Thymus (tissue), 11 donors: Measurements from ENCODE around the gene IGFLR1. TPM values are rescaled to one million over a fixed set of nuclear protein-coding genes. Genes with fewer than 3 reads are reported as not detected.
"Not testable (repeated sequence)": the region's sequence is repeated elsewhere in the genome, so short reads cannot be mapped to it uniquely, and the experiment has no call there.

Experiments used
- DNase-seq, 9 donors: peaks; one replicate each; pipeline ENCODE4 v3.0.0-alpha.2; 2013; ENCODE audit warnings: low spot score in 9 of 9, low read depth in 6 of 9, missing footprints in 1 of 9
- H3K27ac ChIP-seq, 2 donors: one replicate each; pipeline ENCODE4 v1.5.1; 2013; ENCODE audit warnings: control low read depth in 1 of 2, low read depth in 1 of 2, low read length in 1 of 2, mild to moderate bottlenecking in 1 of 2, moderate library complexity in 1 of 2
- H3K27me3 ChIP-seq, 2 donors: one replicate each; pipeline ENCODE4 v1.5.1; 2013; ENCODE audit warnings: low read length in 1 of 2; ENCODE audit not compliant: control insufficient read depth in 2 of 2, insufficient read depth in 1 of 2
- H3K36me3 ChIP-seq, 2 donors: one replicate each; pipeline ENCODE4 v1.5.1; 2013; ENCODE audit warnings: low read length in 1 of 2, mild to moderate bottlenecking in 1 of 2, moderate library complexity in 1 of 2; ENCODE audit not compliant: control insufficient read depth in 2 of 2, insufficient read depth in 2 of 2
- H3K4me1 ChIP-seq, 2 donors: one replicate each; pipeline ENCODE4 v1.5.1; 2013; ENCODE audit warnings: low read length in 2 of 2; ENCODE audit not compliant: control insufficient read depth in 2 of 2, insufficient read depth in 2 of 2
- H3K4me3 ChIP-seq, 2 donors: one replicate each; pipeline ENCODE4 v1.5.1; 2013; ENCODE audit warnings: low read length in 2 of 2, control low read depth in 1 of 2, mild to moderate bottlenecking in 1 of 2
- H3K9me3 ChIP-seq, 2 donors: one replicate each; pipeline ENCODE4 v1.5.1; 2013; ENCODE audit warnings: low read length in 1 of 2, mild to moderate bottlenecking in 1 of 2; ENCODE audit not compliant: control insufficient read depth in 2 of 2, insufficient read depth in 1 of 2
- WGBS: extraction: QIAGEN DNeasy Blood & Tissue Kit; methylation state at CpG from one replicate; pipeline ENCODE4 v1.1.7; 2013; 5-methylcytosine and 5-hydroxymethylcytosine counted together
- polyA plus RNA-seq: library from polyadenylated mRNA; stranded (reverse); fragments of 200-250 nt; gene quantifications from one replicate; pipeline ENCODE4 v1.2.3, GENCODE V29; 2013
- total RNA-seq: library from RNA; stranded (reverse); fragments of 120-200 nt; gene quantifications from one replicate; pipeline ENCODE4 v1.2.4, GENCODE V29; 2013
- donor health status: healthy.

The IGFLR1 gene
- total and polyA plus RNA-seq, 2 donors = 12.2 to 67.8 TPM

DNA sequence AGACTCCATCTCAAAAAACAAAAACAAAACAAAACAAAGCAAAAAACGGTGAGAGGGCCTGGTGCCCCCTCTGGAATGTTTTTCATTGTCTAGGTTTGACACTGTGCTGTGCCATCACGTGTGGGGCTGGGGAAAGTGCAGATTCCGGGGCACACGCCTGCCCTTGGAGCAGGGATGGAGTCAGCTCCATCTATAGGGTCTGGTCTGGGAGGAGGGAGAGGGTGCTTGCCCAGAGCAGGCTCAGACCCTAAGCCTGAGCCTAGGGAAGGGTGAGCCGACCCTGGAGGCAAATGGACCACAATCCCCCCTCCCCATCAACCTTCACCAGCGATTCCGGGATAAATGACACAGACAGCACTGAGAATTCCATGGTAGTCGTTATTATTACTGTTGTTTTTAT, 48.8 kb downstream of the IGFLR1 start:
- no peaks in the 10 kb centered on the region for H3K36me3 ChIP-seq
- WGBS = 21% methylated on average over 8 of the region's 8 CpGs
- H3K9me3 ChIP-seq = no peaks in the 10 kb centered on the region
- DNase-seq = no peak
- no peaks in the 10 kb centered on the region for H3K4me1 ChIP-seq
- no peak overlapping the region for H3K4me3 ChIP-seq
- H3K27ac ChIP-seq = no peak overlapping the region
- H3K27me3 ChIP-seq = peaks cover 0 to 2% of the 10 kb centered on the region in 2 donors

GRCh38 chr19:35692010-35692409, 50.2 kb downstream of the IGFLR1 start:
- no peak for DNase-seq
- Histone ChIP-seq H3K36me3 (no peaks in the 10 kb centered on the region), H3K4me1 (no peaks in the 10 kb centered on the region), H3K27ac (no peak overlapping the region), H3K27me3 (peaks cover 0 to 2% of the 10 kb centered on the region in 2 donors), H3K9me3 (no peaks in the 10 kb centered on the region), H3K4me3 (no peak overlapping the region)
- WGBS = 91% methylated on average over 11 of the region's 11 CpGs

GRCh38 chr19:35691106-35691505, 51.1 kb downstream of the IGFLR1 start:
- 96% methylated on average over 37 of the region's 37 CpGs for WGBS
- DNase-seq, H3K4me3 ChIP-seq, H3K27me3 ChIP-seq, H3K27ac ChIP-seq, H3K9me3 ChIP-seq, H3K36me3 ChIP-seq, H3K4me1 ChIP-seq: not testable (repeated sequence)

- 98% methylated on average over 4 of the region's 4 CpGs for WGBS
- Histone ChIP-seq H3K4me3 (no peak overlapping the region), H3K4me1 (no peaks in the 10 kb centered on the region), H3K27ac (no peak overlapping the region), H3K27me3 (peaks cover 0 to 2% of the 10 kb centered on the region in 2 donors), H3K9me3 (no peaks in the 10 kb centered on the region), H3K36me3 (no peaks in the 10 kb centered on the region)
- no peak for DNase-seq
Measured at GRCh38 chr19:35689836-35690235, 52.4 kb downstream of the IGFLR1 start.

Other genes starting within 250 kb of the IGFLR1 start
- 23.2 TPM for gene DMKN, start 228.8 kb downstream of the IGFLR1 start, total RNA-seq
- 175 TPM for gene DMKN, start 228.8 kb downstream of the IGFLR1 start, polyA plus RNA-seq
- gene SBSN, start 214.1 kb downstream of the IGFLR1 start, total RNA-seq = 1.5 TPM
- gene SBSN, start 214.1 kb downstream of the IGFLR1 start, polyA plus RNA-seq = 56.1 TPM
- 0.19 TPM for gene GAPDHS, start 209.0 kb downstream of the IGFLR1 start, total RNA-seq
- 0.16 TPM for gene GAPDHS, start 209.0 kb downstream of the IGFLR1 start, polyA plus RNA-seq
- 45.0 TPM for gene TMEM147, start 196.8 kb downstream of the IGFLR1 start, total RNA-seq
- gene TMEM147, start 196.8 kb downstream of the IGFLR1 start, polyA plus RNA-seq = 61.1 TPM
- 0.42 TPM for gene ATP4A, start 178.8 kb downstream of the IGFLR1 start, total RNA-seq
- 1.1 TPM for gene ATP4A, start 178.8 kb downstream of the IGFLR1 start, polyA plus RNA-seq
- not detected for gene PMIS2, start 156.3 kb downstream of the IGFLR1 start, total RNA-seq
- not detected for gene PMIS2, start 156.3 kb downstream of the IGFLR1 start, polyA plus RNA-seq
- gene HAUS5, start 129.7 kb downstream of the IGFLR1 start, total RNA-seq = 11.8 TPM
- 22.8 TPM for gene HAUS5, start 129.7 kb downstream of the IGFLR1 start, polyA plus RNA-seq
- gene RBM42, start 113.4 kb downstream of the IGFLR1 start, total RNA-seq = 51.8 TPM
- 57.1 TPM for gene RBM42, start 113.4 kb downstream of the IGFLR1 start, polyA plus RNA-seq
- 0.76 TPM for gene ETV2, start 100.7 kb downstream of the IGFLR1 start, total RNA-seq
- 1.5 TPM for gene ETV2, start 100.7 kb downstream of the IGFLR1 start, polyA plus RNA-seq
- gene COX6B1, start 94.1 kb downstream of the IGFLR1 start, total RNA-seq = 636 TPM
- gene COX6B1, start 94.1 kb downstream of the IGFLR1 start, polyA plus RNA-seq = 656 TPM
- not detected for gene UPK1A, start 75.9 kb downstream of the IGFLR1 start, total RNA-seq
- gene UPK1A, start 75.9 kb downstream of the IGFLR1 start, polyA plus RNA-seq = 0.94 TPM
- gene ZBTB32, start 37.9 kb downstream of the IGFLR1 start, total RNA-seq = 0.09 TPM
- 2.0 TPM for gene ZBTB32, start 37.9 kb downstream of the IGFLR1 start, polyA plus RNA-seq
- gene KMT2B, start 24.4 kb downstream of the IGFLR1 start, total RNA-seq = 5.2 TPM
- 39.0 TPM for gene KMT2B, start 24.4 kb downstream of the IGFLR1 start, polyA plus RNA-seq
- gene U2AF1L4, start 3.0 kb upstream of the IGFLR1 start, total RNA-seq = 19.8 TPM
- gene U2AF1L4, start 3.0 kb upstream of the IGFLR1 start, polyA plus RNA-seq = 45.0 TPM
- gene PSENEN, start 3.2 kb upstream of the IGFLR1 start, total RNA-seq = 65.1 TPM
- 104 TPM for gene PSENEN, start 3.2 kb upstream of the IGFLR1 start, polyA plus RNA-seq
- 7.6 TPM for gene LIN37, start 6.1 kb upstream of the IGFLR1 start, total RNA-seq
- 24.2 TPM for gene LIN37, start 6.1 kb upstream of the IGFLR1 start, polyA plus RNA-seq
- gene HSPB6, start 14.6 kb upstream of the IGFLR1 start, total RNA-seq = 0.28 TPM
- gene HSPB6, start 14.6 kb upstream of the IGFLR1 start, polyA plus RNA-seq = 18.9 TPM
- 2.0 TPM for gene PROSER3, start 15.7 kb upstream of the IGFLR1 start, total RNA-seq
- gene PROSER3, start 15.7 kb upstream of the IGFLR1 start, polyA plus RNA-seq = 10.0 TPM
- gene ARHGAP33, start 33.1 kb upstream of the IGFLR1 start, total RNA-seq = 1.5 TPM
- 18.6 TPM for gene ARHGAP33, start 33.1 kb upstream of the IGFLR1 start, polyA plus RNA-seq
- gene PRODH2, start 70.4 kb upstream of the IGFLR1 start, total RNA-seq = 0.19 TPM
- gene PRODH2, start 70.4 kb upstream of the IGFLR1 start, polyA plus RNA-seq = 0.23 TPM
- 2.4 TPM for gene NPHS1, start 110.1 kb upstream of the IGFLR1 start, total RNA-seq
- 0.34 TPM for gene NPHS1, start 110.1 kb upstream of the IGFLR1 start, polyA plus RNA-seq
- 2.2 TPM for gene KIRREL2, start 114.5 kb upstream of the IGFLR1 start, total RNA-seq
- 0.75 TPM for gene KIRREL2, start 114.5 kb upstream of the IGFLR1 start, polyA plus RNA-seq
- gene APLP1, start 126.1 kb upstream of the IGFLR1 start, total RNA-seq = 2.5 TPM
- 3.3 TPM for gene APLP1, start 126.1 kb upstream of the IGFLR1 start, polyA plus RNA-seq
- gene NFKBID, start 158.1 kb upstream of the IGFLR1 start, total RNA-seq = 12.0 TPM
- gene NFKBID, start 158.1 kb upstream of the IGFLR1 start, polyA plus RNA-seq = 29.8 TPM
- gene HCST, start 160.1 kb upstream of the IGFLR1 start, total RNA-seq = 50.7 TPM
- 158 TPM for gene HCST, start 160.1 kb upstream of the IGFLR1 start, polyA plus RNA-seq
- 52.6 TPM for gene TYROBP, start 165.8 kb upstream of the IGFLR1 start, total RNA-seq
- 162 TPM for gene TYROBP, start 165.8 kb upstream of the IGFLR1 start, polyA plus RNA-seq
- gene LRFN3, start 193.9 kb upstream of the IGFLR1 start, total RNA-seq = 0.47 TPM
- 1.6 TPM for gene LRFN3, start 193.9 kb upstream of the IGFLR1 start, polyA plus RNA-seq